Keratinocyte (primary cell): ENCODE results near the gene CLDN19. TPM values are rescaled to one million over a fixed set of nuclear protein-coding genes. Genes with fewer than 3 reads are reported as not detected.

Experiments used
- DNase-seq: peaks from one replicate; pipeline ENCODE4 v3.0.0-alpha.2; 2011; ENCODE audit warnings: low read depth, missing footprints, low spot score
- FAIRE-seq: peaks from 2 replicates; lab custom pipeline; 2011; peaks lifted over from hg19 to GRCh38; lab: Jason Lieb, UNC
- H2AFZ ChIP-seq: 2 replicates; pipeline ENCODE4 v1.6.0; 2012; ENCODE audit warnings: low read length, control low read depth, inconsistent platforms; ENCODE audit not compliant: control insufficient read depth
- H3K27ac ChIP-seq: 2 replicates; pipeline ENCODE4 v1.5.1; 2011; ENCODE audit warnings: low read length; ENCODE audit not compliant: control insufficient read depth, insufficient read depth
- H3K27me3 ChIP-seq: 3 replicates; pipeline ENCODE4 v1.6.0; 2011; ENCODE audit warnings: low read length; ENCODE audit not compliant: control insufficient read depth, insufficient read depth; ENCODE audit errors: extremely low read depth
- H3K36me3 ChIP-seq, 2 experiments: 2 replicates in 1 of 2; 3 replicates in 1 of 2; pipeline ENCODE4 v1.5.1; 2011; ENCODE audit warnings: low read length in 2 of 2, mild to moderate bottlenecking in 1 of 2; ENCODE audit not compliant: control insufficient read depth in 2 of 2, insufficient read depth in 2 of 2; ENCODE audit errors: extremely low read depth in 1 of 2
- H3K4me1 ChIP-seq: 3 replicates; pipeline ENCODE4 v1.5.1; 2011; ENCODE audit warnings: low read length; ENCODE audit not compliant: control insufficient read depth, insufficient read depth; ENCODE audit errors: extremely low read depth
- H3K4me2 ChIP-seq: 3 replicates; pipeline ENCODE4 v1.6.0; 2011; ENCODE audit warnings: low read depth, low read length; ENCODE audit not compliant: control insufficient read depth, insufficient read depth; ENCODE audit errors: extremely low read depth
- H3K4me3 ChIP-seq, 3 experiments: fragments of 200-600 bp in 1 of 3; sonication (generic) in 1 of 3; 2 replicates in 2 of 3; 3 replicates in 1 of 3; pipeline ENCODE4 v1.5.1; 2011 to 2016; ENCODE audit warnings: low read length in 3 of 3, mild to moderate bottlenecking in 3 of 3, control low read depth in 2 of 3, inconsistent platforms in 1 of 3, low read depth in 1 of 3, mixed read lengths in 1 of 3, mixed run types in 1 of 3, moderate library complexity in 1 of 3; ENCODE audit not compliant: control insufficient read depth in 2 of 3, insufficient read depth in 2 of 3; ENCODE audit errors: extremely low read depth in 1 of 3
- H3K79me2 ChIP-seq: 2 replicates; pipeline ENCODE4 v1.6.0; 2012; ENCODE audit warnings: low read length; ENCODE audit not compliant: control insufficient read depth, insufficient read depth
- H3K9ac ChIP-seq: 3 replicates; pipeline ENCODE4 v1.6.0; 2011; ENCODE audit warnings: low read length; ENCODE audit not compliant: control insufficient read depth, insufficient read depth; ENCODE audit errors: extremely low read depth
- H3K9me1 ChIP-seq: 3 replicates; pipeline ENCODE4 v1.6.0; 2011; ENCODE audit warnings: low read length; ENCODE audit not compliant: control insufficient read depth, insufficient read depth; ENCODE audit errors: extremely low read depth
- H3K9me3 ChIP-seq: 2 replicates; pipeline ENCODE4 v1.5.1; 2012; ENCODE audit warnings: low read depth, low read length; ENCODE audit not compliant: control insufficient read depth
- H4K20me1 ChIP-seq: 3 replicates; pipeline ENCODE4 v1.6.0; 2011; ENCODE audit warnings: low read length; ENCODE audit not compliant: control insufficient read depth, insufficient read depth; ENCODE audit errors: extremely low read depth
- EZH2 ChIP-seq: IDR thresholded peaks from one replicate; pipeline ENCODE4 v1.6.1; 2012; ENCODE audit warnings: inconsistent platforms, mild to moderate bottlenecking, low read length, moderate library complexity
- dilution Hi-C: fragments of 300-500 bp; cut with MboI; formaldehyde crosslinking; loops from one replicate; pipeline ENCODE4 v1.7.0; 2020; ENCODE audit warnings: low sequenced_read_pairs; ENCODE audit not compliant: extremely low pct_ligation_motif_present
- polyA plus RNA-seq, 5 experiments: library from polyadenylated mRNA; depleted of rRNA in 3 of 5; stranded (reverse) in 3 of 5; stranded (forward) in 1 of 5; unstranded in 1 of 5; fragments of >200 nt; gene quantifications; 1 replicate in 1 of 5; 2 replicates in 3 of 5; 3 replicates in 1 of 5; pipeline versions ENCODE4 v1.2.1 to v1.2.3, GENCODE V29; 2011 to 2012; ENCODE audit warnings: missing spikeins in 2 of 5, low read depth in 1 of 5, low replicate concordance in 1 of 5
- TF ChIP-seq, protein P1 (sequence below), 3 experiments: IDR thresholded peaks in 1 of 3; conservative IDR thresholded peaks in 1 of 3; optimal IDR thresholded peaks in 1 of 3; 2 replicates in 2 of 3; 3 replicates in 1 of 3; pipeline versions ENCODE3 to v1.5.1; 2011; ENCODE audit warnings: low read length in 3 of 3, mild to moderate bottlenecking in 3 of 3, moderate library complexity in 2 of 3, control low read depth in 1 of 3, inconsistent platforms in 1 of 3; ENCODE audit not compliant: insufficient read depth in 2 of 3; ENCODE audit errors: extremely low read depth in 1 of 3

Gene CLDN19
- polyA plus RNA-seq, 1 donor (not counting 4 experiments of a cell fraction or from before 2014, with no cell fraction given) = not detected

DNA sequence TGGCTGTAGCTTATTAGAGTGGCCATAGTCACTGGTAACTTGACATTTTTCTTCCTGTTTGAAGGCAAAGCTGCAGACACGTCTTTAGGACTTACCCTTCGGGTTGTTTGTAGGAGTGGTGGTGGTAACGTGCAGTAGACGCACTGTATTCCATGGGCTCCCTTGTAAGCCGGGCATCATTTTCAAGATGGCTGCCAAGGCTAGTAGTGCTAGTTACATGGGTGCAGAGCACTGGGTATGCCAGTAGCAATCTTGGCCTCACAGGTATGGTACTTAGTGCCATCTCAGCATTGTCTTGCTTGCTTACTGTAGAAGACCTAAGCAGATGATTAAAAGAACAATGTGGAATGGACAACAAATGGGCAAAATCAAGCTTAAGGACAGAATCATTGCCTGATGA lies 55.9 kb downstream of the CLDN19 start:
- DNase-seq (no peak), FAIRE-seq (no peak)
- no peak for TF ChIP-seq EZH2
- TF ChIP-seq, protein P1, sequence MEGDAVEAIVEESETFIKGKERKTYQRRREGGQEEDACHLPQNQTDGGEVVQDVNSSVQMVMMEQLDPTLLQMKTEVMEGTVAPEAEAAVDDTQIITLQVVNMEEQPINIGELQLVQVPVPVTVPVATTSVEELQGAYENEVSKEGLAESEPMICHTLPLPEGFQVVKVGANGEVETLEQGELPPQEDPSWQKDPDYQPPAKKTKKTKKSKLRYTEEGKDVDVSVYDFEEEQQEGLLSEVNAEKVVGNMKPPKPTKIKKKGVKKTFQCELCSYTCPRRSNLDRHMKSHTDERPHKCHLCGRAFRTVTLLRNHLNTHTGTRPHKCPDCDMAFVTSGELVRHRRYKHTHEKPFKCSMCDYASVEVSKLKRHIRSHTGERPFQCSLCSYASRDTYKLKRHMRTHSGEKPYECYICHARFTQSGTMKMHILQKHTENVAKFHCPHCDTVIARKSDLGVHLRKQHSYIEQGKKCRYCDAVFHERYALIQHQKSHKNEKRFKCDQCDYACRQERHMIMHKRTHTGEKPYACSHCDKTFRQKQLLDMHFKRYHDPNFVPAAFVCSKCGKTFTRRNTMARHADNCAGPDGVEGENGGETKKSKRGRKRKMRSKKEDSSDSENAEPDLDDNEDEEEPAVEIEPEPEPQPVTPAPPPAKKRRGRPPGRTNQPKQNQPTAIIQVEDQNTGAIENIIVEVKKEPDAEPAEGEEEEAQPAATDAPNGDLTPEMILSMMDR (optimal IDR thresholded peaks at IDR 0.05 in 1 of 3, IDR thresholded peaks at IDR 0.05 in 1 of 3, conservative IDR thresholded peaks at IDR 0.05 in 1 of 3; ENCODE audit: extremely low read depth in 1 of 3, insufficient read depth in 2 of 3, low read length in 3 of 3) = no peak
- H3K4me2 ChIP-seq = peak overlapping the region; percentile 99
- H3K4me3 ChIP-seq = peak overlapping the region; percentile 72 to 83 (median 74)
- H3K9ac ChIP-seq = peak overlapping the region; percentile 72
- peaks cover 0 to 26% of the 10 kb centered on the region in 2 experiments for H3K36me3 ChIP-seq
- H4K20me1 ChIP-seq = peaks cover 45% of the 10 kb centered on the region
- H3K9me3 ChIP-seq = no peaks in the 10 kb centered on the region
- peaks cover 78% of the 10 kb centered on the region for H3K79me2 ChIP-seq
- H3K27me3 ChIP-seq = no peaks in the 10 kb centered on the region
- peaks cover 4% of the 10 kb centered on the region for H3K9me1 ChIP-seq
- H3K4me1 ChIP-seq = peaks cover 62% of the 10 kb centered on the region
- dilution Hi-C loops = no loop called here
- peak overlapping the region; percentile 50 for H3K27ac ChIP-seq
- H2AFZ ChIP-seq = no peak overlapping the region

Other genes starting within 250 kb of the CLDN19 start
- gene PPIH, start 81.8 kb downstream of the CLDN19 start, polyA plus RNA-seq = 54.0 to 94.1 TPM (median 63.4 TPM) in 3 replicates
- gene YBX1, start 57.8 kb downstream of the CLDN19 start, polyA plus RNA-seq = 630 to 1,162 TPM (median 1,066 TPM) in 3 replicates
- gene P3H1, start 26.8 kb upstream of the CLDN19 start, polyA plus RNA-seq = 24.4 to 34.1 TPM (median 34.0 TPM) in 3 replicates
- 6.1 to 9.8 TPM (median 9.6 TPM) in 3 replicates for gene C1orf50, start 27.0 kb upstream of the CLDN19 start, polyA plus RNA-seq
- 0.12 TPM in 1 of 3 replicates, not detected in the others for gene TMEM269, start 44.8 kb upstream of the CLDN19 start, polyA plus RNA-seq
- gene ERMAP, start 76.9 kb upstream of the CLDN19 start, polyA plus RNA-seq = 5.6 to 6.5 TPM (median 6.3 TPM) in 3 replicates
- 11.0 to 15.5 TPM (median 13.9 TPM) in 3 replicates for gene SVBP, start 77.2 kb upstream of the CLDN19 start, polyA plus RNA-seq
- 3.8 to 7.1 TPM (median 3.8 TPM) in 3 replicates for gene ZNF691, start 106.4 kb upstream of the CLDN19 start, polyA plus RNA-seq
- 580 to 1,115 TPM (median 689 TPM) in 3 replicates for gene SLC2A1, start 218.6 kb upstream of the CLDN19 start, polyA plus RNA-seq